HG03025 (cell line): Measurements from ENCODE around the gene IL21R.
"Not testable (repeated sequence)": the region's sequence is repeated elsewhere in the genome, so short reads cannot be mapped to it uniquely, and the experiment has no call there.

Source experiments
- ATAC-seq: cut with Tn5 transposase; IDR thresholded peaks from one replicate; pipeline ENCODE4 v1.9.1; 2021; ENCODE audit warnings: mild to moderate bottlenecking, moderate library complexity; ENCODE audit not compliant: unreplicated experiment, low FRiP score

Gene IL21R

DNA sequence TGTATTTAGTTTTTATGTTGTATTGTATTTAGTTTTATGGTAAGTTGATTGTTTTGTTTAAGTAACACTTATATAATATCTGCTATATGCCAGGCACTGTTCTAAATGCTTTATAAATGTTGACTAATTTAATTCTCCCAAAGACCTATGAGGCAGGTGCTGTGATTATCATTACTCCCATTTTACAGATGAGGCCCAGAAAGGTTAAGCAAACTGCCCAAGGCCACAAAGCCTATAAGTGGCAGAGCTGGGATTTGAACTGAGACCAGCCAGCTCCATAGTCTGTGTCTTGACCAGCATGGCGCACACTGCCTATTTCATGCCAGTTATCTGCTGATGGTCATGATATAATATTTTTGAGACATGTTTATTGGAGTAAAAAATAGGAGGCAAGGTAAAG lies 24.0 kb downstream of the IL21R start:
- no peak for ATAC-seq

- ATAC-seq = no peak
Measured at GRCh38 chr16:27426423-27427408, 24.7 kb downstream of the IL21R start.

DNA sequence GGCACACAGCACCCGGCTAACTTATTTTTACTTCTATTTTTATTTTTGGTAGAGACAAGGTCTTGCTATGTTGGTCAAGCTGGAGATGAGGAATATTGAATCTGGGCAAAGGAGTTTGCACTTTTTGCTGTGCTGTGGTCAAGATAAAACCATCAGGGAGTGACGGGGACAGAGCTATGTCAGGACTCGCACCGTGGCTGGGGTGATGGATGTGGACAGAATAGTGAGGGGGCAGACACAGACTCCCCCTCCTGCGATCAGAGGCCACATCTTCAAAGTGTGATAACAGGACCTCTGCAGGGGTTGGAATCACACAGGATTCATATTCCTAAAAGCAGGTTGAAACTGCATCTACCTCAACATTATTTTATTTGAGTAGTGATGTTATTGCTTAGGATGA lies 25.6 kb downstream of the IL21R start:
- no peak for ATAC-seq

DNA sequence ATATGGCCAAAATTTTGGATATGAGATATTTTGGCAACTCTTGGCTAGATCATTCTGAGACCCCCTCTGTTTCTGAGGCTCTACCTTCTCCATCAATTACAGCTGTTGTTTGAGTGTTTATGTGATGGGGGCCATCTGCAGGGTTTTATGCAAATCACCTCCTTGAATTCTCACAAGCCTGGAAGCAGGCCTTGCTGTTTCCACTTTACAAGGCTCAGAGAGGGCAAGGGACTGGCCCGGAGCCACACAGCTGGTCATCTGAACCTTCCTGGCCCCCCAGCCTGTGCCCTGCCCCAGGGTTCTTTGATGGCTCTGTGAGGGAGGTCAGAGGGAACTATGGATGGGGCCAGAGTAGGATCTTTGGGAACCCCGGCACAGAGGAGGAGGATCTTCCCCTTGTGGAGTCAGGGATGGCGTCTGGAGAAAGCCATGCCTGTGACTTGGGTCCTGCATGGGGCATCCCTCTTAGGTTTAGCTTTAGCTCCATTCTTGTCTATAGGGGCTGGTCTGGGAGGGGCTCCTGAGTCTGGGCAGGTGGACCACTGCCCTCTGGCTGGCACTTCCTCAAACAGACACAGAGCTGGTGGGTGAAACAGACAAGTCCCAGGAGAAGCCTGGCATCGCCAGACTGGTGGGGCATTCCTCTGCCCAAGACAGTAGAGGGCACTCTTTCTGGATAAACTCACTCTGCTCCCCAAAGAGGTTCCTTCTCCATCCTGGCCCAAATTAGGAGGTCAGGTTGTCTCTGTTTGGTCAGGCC lies 26.2 kb downstream of the IL21R start:
- no peak for ATAC-seq

GRCh38 chr16:27429330-27429871 lies 27.4 kb downstream of the IL21R start:
- ATAC-seq = no peak

- ATAC-seq = no peak
Measured at GRCh38 chr16:27429981-27430441, 28.0 kb downstream of the IL21R start.

DNA sequence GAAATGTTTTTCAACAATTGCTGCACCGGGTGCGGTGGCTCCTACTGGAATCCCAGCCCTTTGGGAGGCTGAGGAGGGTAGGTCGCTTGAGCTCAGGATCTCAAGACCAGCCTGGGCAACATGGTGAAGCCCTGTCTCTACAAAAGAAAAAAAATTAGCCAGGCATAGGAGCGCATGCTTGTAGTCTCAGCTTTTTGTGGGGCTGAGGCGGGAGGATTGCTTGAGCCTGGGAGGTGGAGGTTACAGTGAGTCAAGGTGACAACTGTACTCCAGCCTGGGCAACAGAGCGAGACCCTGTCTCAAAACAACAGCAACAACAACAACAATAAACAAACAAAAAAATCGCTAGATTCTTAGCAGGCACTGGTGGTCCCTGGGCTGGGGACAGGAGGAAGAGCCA lies 28.5 kb downstream of the IL21R start:
- ATAC-seq = no peak

DNA sequence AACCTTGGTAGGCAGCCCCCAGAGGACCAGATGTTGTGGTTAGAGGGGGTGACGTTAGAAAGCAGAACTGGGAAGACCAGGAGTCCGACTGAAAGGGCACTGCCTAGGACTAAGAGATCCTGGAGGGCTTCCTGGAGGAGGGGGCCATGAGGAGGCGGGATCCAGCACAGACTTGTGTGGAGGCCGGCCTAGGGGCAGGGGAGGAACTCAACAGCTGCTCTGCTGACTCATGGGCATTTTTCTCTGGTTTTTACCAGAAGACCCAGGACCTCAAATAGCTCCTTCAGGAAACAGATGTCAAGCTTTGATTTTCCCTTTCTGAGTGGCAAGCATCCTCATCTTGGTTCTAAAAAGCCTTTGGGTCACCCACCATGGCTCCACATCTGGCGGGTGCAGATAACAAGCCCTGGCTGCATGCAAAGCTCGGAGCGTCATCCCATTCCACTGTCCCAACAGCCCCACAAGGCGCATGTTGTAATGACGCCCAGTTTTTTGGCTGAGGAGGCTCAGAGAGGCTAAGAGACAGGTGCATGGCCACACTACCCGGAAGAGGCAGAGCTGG lies 29.0 kb downstream of the IL21R start:
- no peak for ATAC-seq

DNA sequence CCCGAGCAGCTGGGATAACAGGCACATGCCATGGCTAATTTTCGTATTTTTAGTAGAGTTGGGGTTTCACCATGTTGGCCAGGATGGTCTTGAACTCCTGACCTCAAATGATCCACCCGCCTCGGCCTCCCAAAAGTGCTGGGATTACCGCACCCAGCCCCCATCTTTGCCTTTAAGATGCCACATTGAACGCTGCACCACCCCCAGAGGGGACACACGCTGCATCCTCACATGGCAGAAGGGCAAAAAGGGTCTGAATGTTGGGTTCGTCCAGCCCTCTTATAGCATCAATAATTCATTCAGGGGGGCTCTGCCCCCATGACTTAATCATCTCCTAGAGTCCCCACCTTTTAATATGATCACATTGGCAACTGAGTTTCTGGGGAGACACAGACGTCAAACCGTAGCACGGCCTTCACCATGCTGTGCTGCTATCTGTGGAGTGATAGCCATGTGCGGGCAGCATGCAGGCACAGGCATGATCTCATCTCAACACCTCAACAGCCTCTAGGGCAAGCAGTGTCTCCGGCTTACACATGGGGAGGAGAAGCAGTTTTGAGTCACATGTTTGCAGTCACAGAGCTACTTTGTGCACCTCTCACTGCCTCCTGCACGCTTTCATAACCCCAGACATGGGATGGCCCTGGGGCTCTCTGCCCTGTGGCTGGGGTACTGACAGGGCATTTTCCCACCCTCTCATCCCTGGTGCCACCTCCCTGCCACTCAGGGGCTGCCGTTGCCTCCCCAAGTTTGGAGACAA lies 30.0 kb downstream of the IL21R start:
- ATAC-seq = no peak

DNA sequence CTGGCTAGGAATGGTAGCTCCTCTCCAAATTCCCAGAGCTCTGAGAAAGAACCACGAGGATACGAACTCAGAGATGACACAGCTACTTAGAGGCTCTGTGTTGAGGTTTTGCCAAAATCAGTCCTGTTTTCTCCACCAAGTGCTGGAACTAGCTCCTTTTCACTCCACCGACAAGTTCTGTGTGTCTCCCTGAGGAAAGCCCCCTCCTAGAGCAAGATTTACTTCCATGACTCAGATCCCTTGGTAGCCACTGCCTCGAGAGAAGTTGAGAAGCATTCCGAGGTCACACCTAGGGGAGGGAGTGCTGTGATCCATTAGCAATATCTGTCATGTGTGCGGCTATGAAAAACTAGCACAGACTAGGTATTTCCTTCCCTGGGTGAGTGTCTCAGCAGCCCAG lies 30.6 kb downstream of the IL21R start:
- ATAC-seq = no peak

DNA sequence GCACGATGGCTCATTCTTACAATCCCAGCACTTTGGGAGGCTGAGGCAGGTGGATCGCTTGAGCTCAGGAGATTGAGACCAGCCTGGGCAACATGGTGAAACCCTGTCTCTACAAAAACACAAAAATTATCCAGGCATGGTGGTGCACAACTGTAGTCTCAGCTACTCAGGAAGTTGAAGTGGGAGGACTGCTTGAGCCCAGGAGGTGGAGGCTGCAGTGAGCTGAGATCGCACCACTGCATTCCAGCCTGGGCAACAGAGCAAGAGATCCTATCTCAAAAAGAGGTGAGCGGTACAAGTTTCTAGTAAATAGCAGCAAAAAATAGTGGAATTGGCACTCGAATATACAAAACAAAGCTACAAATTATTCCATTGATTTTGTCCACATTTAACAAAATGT lies 31.2 kb downstream of the IL21R start:
- not testable (repeated sequence) for ATAC-seq

GRCh38 chr16:27433636-27434035 lies 31.7 kb downstream of the IL21R start:
- ATAC-seq = no peak

- no peak for ATAC-seq
Measured at GRCh38 chr16:27434141-27435051, 32.4 kb downstream of the IL21R start.

DNA sequence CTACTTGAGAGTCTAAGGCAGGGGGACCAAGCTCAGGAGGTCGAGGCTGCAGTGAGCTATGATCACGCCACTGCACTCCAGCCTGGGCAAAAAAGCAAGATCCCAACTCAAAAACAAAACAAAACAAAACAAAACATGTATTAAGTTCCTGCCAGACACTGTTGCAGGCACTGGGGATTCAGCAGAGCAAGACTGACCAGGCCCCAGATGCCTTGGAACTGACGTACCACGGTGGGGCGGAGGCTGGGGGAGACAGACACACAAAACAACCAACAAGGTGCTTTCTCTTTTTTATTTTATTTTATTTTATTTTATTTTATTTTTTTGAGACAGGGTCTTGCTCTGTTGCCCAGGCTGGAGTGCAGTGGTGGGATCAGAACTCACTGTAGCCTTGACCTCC lies 33.2 kb downstream of the IL21R start:
- not testable (repeated sequence) for ATAC-seq

GRCh38 chr16:27436065-27436464 lies 34.1 kb downstream of the IL21R start:
- no peak for ATAC-seq

DNA sequence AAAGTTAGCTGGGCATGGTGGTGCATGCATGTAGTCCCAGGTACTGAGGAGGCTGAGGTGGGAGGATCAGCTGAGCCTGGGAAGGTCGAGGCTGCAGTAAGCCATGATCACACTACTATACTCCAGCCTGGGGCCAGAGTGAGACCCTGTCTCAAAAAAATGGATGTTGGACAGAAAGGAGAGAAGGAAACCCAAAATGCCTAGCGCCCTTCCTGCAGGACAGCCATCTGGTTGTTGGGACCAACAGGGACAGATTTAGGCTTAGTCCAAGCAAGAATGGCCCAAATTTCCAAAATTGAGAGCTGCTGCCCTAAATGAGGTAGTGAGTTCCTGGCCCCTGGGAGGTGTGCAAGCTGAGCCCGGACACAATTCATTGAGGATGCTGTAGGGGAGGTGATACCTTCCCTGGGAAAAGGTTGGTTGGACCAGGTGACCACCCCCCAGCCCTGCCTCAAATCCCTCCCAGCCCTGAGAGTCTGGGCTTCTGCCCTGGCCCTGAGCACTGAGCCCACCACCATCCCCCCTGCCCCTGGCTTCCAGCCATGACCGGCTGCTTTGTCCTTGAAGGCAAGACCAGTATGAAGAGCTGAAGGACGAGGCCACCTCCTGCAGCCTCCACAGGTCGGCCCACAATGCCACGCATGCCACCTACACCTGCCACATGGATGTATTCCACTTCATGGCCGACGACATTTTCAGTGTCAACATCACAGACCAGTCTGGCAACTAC lies 35.1 kb downstream of the IL21R start:
- no peak for ATAC-seq

GRCh38 chr16:27437946-27438345 lies 36.0 kb downstream of the IL21R start:
- ATAC-seq = no peak

- no peak for ATAC-seq
Measured at GRCh38 chr16:27439271-27440018, 37.5 kb downstream of the IL21R start.
